GM19372 (cell line): ENCODE data around the gene SNX1.
A peak's percentile ranks its signal among the peaks of the same experiment; 100 is the strongest.
"Not testable (repeated sequence)": the region's sequence is repeated elsewhere in the genome, so short reads cannot be mapped to it uniquely, and the experiment has no call there.

Experiments
- ATAC-seq: cut with Tn5 transposase; IDR thresholded peaks from one replicate; pipeline ENCODE4 v1.9.1; 2021; ENCODE audit warnings: mild to moderate bottlenecking, low read depth, moderate library complexity; ENCODE audit not compliant: unreplicated experiment

SNX1 gene, protein sequence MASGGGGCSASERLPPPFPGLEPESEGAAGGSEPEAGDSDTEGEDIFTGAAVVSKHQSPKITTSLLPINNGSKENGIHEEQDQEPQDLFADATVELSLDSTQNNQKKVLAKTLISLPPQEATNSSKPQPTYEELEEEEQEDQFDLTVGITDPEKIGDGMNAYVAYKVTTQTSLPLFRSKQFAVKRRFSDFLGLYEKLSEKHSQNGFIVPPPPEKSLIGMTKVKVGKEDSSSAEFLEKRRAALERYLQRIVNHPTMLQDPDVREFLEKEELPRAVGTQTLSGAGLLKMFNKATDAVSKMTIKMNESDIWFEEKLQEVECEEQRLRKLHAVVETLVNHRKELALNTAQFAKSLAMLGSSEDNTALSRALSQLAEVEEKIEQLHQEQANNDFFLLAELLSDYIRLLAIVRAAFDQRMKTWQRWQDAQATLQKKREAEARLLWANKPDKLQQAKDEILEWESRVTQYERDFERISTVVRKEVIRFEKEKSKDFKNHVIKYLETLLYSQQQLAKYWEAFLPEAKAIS

DNA sequence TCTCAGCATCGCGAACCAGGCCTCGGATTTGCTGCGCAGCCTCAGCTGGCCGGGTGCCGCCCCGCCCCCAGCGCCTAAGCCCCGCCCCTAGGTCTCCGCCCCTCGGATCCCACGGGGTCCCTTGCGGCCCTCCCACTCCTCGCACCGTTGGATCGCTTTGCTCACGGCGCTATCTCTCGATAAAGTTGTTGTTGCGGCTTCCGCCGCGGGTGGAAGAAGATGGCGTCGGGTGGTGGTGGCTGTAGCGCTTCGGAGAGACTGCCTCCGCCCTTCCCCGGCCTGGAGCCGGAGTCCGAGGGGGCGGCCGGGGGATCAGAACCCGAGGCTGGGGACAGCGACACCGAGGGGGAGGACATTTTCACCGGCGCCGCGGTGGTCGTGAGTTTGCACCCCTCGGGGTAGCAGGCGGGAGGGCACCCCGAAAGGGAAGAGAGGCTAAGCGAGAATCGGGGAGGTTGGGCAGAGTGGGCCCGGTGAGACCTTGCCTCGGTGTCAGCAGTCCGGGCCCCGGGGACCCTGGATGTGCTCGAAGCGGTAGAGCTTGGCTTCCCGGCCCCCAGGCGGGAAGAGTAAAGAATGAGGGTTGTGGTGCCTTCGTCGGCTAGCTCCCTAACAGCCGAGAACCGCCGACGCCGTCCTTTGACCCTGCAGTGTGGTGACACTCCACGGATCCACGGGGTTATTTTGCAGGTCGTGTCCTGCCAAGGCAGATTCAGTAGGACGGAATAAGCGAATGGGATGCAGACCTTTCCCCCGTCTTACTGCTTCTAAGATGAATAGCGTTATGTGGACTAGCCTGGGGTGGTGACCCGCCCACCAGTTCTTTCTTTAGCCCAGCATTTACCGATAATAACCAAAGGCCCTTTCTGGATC lies at the start of gene SNX1:
SNX1 (plus strand) TSS at position 188 of the 873 bp plus-strand sequence; CDS start at position 220, 32 bp downstream.
- peak; percentile 49 for ATAC-seq

DNA sequence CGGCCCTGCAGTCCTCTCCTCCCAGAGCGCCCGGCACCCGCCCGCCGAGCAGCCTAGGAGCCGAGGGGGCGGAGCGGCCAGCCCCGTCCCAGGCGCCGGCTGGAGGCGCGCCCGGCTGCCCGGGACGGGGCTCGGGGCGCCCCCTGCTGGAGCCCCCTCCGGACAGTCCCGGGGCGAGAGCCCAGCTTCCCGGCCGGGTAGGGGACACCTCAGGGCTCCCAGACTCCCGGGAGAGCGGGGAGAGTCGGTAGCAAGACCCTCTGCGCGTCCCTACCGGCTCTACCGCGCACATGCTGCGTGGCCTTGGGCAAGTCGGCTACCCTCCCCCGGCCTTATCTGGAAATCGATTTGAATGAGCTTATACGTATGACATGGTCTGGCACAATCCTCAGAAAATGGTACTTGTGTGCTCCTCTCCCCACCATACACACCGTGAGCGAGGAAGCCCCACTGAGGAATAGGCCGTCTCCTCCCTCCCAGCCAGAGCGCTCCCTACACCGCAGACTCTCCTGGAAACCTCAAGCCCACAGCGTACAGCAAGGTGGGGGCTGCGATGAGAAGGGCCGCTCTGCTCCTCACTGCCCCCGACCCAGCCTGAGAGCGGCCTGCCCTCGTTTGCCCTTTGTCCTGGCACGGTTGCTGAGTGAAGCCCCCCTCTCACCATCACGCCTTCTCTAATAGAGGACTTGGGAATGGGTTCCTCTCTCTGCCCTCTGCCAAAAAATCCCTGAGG lies 49.2 kb upstream of the SNX1 start, which contains the start of gene DAPK2:
DAPK2 (minus strand) TSS at position 65 of the 733 bp plus-strand sequence. CDS start 6,224 bp downstream, outside the sequence.
- ATAC-seq: peak; percentile 50

DNA sequence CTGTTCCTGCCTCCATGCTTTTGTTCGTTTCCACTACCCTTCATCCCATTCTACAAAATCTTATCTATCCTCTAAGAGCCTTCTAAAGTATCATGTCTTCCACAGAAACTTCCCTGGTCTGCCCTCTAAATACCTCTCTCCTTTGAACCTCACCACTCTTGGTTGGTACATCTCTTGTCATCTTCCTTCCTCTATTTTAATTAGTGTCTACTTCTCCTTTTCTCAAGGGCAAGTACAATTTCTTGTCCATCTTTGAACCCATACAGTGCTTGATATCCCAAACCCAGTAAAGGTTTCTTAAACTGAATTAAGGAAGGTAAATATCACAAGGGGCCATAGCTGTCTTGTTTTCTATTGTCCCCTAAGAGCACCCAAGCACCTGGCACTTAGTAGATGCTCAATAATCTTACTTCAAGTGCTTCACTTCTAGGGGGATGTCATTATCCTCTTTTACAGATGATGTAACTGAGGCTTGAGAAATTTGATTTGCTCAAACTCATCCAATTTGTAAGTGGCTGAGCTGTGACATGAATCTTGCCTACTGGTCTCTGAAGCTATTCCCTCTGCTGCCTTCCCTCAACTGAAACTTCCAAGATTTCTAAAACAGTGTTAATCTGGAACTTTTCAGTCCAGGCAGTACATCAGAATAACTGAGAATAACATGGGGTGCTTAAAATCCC lies 46.9 kb upstream of the SNX1 start:
- no peak for ATAC-seq

DNA sequence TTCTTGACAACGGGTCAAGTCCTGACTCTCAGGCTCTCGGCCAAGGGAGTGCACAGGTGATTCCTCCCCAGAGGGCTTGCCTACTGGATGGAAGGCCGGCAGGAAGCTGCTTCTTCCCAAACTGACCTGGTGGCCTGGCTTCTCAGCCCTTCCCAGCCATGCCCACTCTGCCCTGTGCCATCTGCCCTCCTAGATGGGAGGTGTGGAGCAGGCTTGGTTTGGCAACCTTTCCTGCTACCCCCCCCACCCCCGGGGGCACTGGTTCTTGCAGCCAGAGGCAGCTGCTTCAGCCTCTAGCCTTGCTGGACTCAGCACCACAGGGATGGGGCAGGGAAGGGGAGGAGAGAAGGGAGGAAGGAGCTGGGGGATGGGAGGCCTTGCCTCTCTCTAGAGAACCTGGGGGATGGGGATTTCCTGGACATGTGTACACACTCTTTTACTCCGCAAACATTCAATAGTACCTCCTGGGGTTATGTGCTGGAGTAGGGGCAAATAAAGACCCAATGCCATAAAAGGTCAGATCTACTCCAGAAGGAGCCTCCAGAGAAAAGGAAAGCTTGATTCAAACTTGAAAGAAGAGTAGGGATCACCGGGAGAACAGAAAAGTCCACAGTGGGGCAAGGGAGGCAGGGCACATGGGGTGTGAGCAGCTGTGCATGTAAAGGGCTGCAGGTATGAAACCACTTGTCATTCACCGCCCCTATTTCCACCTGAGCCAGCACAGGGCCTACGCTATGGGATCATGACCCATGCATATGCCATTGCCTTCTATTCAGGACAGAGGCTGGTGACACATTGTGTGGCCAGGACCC lies 45.3 kb upstream of the SNX1 start:
- no peak for ATAC-seq

DNA sequence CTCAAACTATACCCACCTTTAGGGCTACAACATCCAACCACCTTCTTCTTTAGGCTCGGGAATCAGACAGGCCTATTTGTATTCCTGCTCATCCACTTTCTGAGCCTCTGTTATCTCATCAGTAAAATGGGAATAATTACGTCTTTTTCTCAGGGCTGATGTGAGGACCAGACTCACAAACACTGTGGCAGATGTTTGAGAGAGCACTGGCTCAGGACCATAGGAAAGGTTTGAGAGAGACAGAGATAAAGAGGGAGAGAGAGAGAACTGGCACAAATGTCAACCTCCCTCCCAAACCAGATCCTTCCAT lies 44.7 kb upstream of the SNX1 start:
- ATAC-seq: no peak

DNA sequence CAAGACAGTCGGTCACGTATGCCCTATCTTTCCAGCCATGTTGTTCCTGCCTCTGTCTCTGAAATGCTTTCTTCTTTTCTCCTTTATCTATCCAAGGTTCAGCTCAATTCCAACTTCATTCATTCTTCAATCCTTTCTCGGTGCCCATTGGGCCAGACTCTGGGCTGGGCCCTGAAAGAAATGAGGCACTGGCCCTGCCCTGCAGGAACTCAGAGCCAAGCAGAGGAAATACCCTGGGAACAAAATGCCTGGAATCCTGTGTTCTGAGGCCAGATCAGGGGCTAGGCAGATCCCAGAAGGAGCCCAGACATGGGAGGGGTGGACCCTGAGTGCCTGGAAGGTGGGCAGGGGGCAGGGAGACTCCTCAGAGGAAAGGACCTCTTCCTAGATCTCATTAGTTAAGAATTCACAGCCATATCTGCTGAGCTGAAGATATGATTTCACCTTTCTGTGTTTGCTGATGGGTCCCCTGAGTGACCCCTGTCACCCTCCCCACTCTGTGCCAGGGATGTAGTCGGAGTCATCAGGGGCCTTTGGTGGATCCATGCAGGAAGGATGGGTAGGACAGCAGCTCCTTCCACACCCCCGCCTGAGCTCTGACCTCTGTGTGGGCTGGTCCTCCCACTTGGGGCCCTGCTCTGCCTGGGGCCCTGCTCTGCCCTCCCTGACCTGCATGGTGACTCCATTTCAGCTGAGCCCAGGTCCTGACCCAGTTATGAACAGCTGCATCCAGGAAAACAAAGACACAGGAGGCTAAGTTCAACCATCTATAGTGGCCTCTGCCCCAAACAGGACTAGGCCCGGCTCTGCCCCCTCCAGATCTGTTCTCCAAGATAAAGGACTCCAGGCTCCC lies 44.1 kb upstream of the SNX1 start:
- ATAC-seq: no peak

DNA sequence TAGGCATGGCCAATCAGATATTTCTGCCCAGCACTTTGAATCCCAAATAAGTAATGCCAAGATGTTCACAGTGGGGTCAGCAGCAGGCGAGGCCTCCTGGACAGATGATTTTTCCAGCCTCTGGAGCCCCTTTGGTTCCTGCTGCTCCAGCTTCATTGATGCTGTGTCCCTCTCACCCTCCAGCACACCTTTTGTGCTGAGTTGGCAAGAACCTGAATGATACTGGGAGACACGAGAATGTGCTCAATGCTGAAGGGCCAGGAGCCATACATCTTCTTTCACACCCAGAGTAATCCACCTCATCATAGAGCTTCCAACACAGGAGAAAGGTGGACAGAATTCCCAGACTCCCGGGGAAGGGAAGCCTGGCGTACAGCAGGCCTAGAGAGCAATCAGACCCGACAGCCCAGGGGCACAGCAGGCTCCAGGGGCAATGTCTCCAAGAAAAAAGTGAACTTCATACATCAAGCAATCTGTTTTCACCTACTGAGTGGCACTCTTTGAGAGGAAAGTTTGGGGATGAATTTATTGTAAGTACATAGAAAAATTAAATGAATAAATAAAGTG lies 42.8 kb upstream of the SNX1 start:
- ATAC-seq: no peak

DNA sequence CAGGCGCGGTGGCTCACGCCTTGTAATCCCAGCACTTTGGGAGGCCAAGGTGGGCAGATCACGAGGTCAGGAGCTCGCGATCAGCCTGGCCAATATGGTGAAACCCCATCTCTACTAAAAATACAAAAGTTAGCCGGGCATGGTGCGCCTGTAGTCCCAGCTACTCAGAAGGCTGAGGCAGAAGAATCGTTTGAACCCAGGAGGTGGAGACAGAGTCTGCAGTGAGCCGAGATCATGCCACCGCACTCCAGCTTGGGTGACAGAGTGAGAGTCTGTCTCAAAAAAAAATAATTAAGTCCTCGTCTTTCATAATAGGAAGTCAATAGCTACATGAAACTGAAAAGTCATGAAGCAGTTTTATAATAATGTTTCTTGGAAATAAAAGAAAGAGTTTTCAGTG lies 42.1 kb upstream of the SNX1 start:
- ATAC-seq: not testable (repeated sequence)

DNA sequence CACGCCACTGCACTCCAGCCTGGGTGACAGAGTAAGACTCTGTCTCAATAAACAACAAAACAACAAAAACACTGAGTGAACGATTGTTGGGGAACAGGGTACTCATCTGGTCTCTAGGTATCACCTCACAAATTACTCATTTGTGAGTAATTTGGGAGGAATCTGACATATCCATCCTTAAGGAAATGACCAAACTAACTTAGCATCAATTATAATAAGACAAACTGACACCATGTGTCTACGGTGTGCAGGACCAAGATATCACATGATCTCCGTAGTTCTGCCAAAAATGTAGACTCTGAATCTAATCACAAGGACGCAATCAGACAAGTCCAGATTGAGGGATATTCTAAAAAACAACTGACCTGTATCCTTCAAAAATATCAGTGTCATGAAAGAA lies 37.5 kb upstream of the SNX1 start:
- ATAC-seq: no peak

DNA sequence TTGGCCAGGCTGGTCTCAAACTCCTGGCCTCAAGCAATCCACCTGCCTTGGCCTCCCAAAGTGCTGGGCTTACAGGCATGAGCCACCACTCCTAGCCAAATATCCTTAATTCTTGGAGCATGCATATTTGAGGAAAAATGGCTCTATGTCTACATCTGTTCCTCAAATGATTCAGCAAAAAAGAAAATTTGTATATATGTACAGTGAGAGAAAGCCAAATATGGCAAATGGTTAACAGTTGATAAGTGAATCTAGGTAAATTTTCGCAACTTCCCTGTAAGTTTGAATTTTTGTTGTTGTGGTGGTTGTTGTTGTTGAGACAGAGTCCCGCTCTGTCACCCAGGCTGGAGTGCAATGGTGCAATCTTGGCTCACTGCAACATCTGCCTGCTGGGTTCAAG lies 36.7 kb upstream of the SNX1 start:
- ATAC-seq: not testable (repeated sequence)

DNA sequence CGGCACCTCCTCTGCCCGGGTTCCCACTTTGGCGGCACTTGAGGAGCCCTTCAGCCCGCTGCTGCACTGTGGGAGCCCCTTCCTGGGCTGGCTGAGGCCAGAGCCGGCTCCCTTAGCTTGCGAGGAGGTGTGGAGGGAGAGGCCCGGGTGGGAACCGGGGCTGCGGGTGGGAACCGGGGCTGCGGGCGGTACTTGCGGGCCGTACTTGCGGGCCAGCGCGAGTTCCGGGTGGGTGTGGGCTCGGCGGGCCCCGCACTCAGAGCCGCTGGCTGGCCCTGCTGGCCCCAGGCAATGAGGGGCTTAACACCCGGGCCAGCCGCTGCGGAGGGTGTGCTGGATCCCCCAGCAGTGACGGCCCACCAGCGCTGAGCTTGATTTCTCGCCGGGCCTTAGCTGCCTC lies 35.1 kb upstream of the SNX1 start:
- ATAC-seq: no peak

DNA sequence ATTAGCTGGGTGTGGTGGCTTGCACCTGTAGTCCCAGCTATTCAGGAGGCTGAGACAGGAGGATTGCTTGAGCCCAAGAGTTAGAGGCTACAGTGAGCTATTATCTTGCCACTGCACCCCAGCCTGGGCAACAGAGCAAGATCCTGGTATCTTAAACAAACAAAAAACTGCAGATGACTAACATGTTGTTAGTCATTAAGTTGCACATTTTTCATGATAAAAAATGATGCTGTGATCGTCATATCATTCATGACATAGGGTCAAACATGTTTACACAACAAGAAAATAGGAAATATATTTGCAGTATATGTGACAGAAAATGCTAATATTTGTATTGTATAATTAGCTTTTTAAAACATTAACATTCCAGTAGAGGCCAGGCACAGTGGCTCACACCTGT lies 29.3 kb upstream of the SNX1 start:
- ATAC-seq: no peak

DNA sequence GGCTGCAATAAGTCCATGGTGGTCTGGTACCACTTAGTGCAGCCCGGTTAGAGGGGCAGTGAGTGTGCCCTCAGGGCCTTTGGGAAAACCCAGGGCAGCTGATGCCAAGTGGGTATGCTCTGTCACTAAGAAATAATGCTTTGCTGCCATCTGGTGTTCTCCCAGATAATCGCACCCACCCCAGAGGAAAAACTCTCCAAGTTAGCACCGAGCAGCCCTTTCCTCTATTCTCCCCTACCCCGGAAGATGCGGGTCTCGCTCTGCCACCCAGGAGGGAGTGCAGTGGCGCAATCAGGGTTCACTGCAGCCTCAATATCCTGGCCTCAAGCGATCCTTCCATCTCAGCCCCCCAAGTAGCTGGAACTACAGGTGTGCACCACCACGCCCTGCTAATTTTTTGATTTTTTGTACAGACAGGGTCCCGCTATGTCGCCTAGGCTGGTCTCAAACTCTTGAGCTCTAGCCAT lies 28.2 kb upstream of the SNX1 start:
- ATAC-seq: no peak

DNA sequence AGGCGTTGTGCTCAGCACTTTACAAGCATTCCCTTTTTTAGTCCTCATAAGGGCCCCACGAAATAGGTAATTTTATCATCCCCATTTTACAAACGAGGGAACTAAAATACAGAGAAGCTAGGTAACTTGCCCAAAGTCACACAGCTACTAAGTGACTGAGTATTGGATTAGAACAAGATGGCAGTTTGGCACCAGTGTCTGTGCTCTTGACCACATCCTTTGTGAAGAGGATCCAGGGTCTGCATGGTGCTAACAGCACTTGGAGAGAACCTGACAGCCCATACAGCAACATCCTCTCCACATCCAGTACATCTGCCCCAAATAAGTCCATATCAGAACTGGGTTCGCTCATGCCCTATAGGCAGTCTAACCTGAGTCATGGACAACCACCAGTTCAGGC lies 27.6 kb upstream of the SNX1 start:
- no peak for ATAC-seq

DNA sequence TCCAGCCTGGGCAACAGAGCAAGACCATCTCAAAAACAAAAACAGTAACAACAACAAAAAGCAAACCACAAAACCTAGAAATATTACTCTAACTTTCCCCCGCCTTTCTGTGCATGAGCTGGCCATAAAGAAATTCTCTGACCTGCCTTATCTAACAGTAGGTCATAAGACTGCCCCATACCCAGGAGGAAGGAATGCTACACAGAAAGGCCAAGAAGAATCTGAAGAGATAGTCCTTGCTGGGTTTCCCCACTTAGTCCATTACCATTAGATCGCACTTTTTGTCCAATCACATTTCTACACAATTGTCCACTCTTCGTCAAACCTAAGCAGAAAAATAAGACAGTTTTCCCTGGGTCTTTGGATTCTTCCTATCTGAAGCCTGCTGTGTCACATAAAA lies 25.7 kb upstream of the SNX1 start:
- ATAC-seq: no peak

DNA sequence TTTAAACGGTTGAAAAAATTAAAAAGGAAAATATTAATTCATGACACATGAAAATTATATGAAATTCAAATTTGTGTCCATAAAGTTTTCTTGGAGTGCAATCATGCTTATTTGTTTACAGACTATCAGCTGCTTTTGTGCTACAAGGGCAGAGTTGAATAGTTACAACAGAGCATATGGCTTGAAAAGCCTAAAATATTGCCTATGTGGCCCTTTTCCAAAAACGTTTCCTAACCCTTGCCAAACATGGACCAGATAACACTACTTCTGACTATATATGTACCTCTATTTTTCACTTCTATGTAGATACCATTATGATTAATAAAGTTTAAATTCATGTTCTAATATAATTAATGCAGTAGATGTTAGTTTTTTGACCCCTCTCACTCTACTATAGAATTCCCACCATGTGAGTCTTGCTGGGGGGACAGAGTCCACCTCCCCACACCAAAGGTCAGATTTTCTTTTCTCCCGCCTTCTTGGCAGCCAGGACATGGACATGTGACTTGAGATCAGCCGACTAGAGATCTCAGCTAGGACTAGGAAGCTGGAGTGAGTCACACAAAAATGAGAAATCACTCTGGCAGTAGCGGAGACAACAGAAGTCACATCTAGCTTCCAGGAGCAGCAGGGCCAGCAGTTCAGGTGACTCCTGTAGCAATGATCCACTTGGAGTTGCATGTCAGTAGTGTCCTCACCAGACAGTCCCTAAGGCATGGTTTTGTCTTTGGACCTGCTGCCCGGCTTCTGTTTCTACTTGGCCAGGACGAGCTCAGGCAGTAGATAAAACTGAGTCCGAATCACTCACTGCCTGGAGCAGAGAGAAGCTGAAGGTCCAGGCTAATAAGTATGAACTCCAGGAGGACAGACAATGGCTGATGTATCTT lies 24.6 kb upstream of the SNX1 start:
- no peak for ATAC-seq
